NCI-H146 (cell line): ENCODE results near the gene GPR39.

Experiments
- DNase-seq: peaks from one replicate; lab custom pipeline; 2025; lab: John Stamatoyannopoulos, UW

Gene GPR39

DNA sequence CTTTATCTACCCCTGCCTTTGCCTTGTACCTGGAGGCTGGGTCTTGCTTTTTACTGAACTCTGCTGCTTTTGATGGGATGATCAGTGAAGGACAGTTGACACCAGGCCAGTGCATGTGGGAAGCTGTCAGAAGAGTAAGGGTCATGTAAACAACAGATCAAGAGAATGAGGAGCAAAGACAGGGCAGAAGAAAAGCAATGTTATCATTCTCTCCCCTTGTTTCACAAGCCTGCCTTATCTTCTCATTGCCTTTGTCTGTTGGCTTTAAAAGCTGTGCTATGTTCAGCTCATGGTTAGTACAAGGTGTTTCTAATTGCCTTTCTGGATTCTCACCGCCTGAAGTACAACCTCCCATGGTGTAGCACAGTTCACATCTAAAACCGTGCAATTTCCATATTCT, 225.8 kb downstream of the GPR39 start:
- no peak for DNase-seq

DNA sequence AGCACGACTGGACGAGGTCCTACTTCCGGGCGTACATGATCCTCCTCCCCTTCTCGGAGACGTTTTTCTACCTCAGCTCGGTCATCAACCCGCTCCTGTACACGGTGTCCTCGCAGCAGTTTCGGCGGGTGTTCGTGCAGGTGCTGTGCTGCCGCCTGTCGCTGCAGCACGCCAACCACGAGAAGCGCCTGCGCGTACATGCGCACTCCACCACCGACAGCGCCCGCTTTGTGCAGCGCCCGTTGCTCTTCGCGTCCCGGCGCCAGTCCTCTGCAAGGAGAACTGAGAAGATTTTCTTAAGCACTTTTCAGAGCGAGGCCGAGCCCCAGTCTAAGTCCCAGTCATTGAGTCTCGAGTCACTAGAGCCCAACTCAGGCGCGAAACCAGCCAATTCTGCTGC, 228.6 kb downstream of the GPR39 start:
- DNase-seq = peak; percentile 8

DNA sequence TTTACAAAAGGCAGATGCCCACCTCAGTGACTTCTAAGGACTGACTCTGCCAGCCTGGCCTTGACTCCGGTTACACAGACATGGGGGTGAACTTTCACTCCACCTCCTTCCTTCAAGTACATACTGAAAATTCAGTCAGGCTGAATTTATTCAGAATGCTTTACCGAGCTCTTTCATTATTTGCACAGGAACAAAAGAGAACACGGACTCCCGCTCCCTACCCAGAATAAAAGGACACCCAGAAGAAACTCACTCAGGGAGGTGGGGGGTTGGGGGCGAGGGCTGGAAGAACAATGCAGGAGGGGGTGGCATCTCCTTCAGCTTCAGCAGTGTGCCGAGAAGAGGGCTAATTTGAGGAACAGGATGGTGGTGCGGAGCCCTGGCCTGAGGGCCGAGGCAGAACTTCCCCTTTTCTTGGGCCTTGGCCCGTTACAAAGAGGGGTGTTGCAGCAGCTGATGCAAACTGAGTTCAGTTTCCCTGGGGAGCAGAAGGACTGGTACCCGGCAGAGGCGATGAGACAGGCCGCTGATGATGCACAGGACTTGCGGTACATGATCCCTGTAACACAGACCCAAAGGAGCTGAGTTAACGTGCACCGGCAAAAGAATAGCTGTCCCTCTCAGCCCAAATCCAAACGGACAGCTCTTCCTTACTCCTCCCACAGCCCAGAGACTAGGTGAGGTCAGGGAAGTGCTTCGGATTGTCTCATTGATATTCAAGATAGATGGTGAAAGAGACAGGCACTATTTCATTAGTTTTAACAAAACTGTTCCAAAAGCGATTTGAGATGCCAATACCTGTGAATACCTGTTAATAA, 229.3 kb downstream of the GPR39 start:
- DNase-seq = no peak

DNA sequence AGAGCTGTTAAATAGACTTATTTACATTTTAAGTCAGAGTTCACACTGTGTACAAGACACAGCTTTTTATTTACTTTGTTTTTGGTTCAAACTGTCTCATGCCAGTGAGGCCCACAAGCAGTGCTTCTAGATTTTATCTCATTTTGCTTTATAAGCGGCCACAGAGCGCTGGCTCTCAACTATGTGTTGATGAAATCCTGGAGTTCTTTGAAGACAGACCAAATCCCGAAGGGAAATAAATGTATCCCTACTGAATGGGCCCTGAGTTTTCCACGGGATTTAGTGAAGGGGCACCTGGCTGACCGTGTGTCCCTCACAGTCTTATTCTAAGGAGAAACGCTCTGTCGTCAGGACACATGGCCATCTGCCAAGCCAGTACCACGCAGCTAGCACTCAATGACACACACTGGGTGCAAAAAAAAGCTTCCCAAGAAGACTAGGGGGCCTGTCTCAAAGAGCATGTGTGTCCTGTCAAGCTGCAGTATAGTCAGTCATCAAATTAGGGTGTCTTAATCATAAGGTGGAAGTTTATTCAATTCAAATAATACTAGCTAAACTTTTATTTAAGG, 230.0 kb downstream of the GPR39 start:
- DNase-seq = no peak

DNA sequence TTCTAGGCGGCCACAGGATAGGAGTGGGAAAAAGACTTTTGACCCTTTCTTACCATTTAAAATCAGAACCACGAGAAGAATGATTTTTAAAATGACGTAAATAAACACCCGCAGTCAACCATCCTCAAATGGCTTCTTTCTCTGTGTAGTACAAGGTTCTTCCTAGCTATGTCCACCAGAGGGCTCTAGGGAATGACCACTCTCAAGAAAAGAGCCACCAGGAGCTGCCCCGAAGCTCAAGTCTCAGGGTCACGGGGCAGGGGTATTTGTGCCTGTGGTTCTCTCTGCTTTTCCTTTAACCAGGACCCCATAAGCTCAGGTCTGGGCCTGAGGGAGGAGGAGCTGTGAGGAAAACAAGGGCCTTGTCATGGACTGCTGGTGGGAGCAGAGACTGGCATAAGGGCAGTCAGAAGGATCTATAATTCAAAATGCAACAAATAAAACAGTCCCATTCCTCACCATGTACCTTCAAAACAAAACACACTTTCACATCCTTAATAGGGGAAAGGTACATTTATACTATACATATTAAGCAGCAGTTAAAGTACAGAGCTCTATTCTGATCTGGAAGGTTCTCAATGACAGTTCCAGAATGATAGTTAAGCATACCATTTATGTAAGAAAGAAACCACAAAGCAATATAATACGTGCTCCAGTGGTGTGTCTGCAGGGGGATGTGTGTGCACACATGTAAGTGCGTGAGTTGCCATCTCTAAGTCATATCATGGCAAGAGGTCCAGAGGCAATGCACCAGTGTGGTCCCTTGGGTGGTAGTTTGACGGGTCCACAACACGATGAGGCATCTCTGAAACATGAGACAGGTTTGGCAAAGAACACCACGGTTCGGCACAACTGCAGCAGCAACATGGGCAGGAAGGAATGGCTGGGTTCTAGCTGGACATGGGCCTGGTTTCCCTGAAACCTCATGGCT, 234.8 kb downstream of the GPR39 start:
- DNase-seq = peak; percentile 6

DNA sequence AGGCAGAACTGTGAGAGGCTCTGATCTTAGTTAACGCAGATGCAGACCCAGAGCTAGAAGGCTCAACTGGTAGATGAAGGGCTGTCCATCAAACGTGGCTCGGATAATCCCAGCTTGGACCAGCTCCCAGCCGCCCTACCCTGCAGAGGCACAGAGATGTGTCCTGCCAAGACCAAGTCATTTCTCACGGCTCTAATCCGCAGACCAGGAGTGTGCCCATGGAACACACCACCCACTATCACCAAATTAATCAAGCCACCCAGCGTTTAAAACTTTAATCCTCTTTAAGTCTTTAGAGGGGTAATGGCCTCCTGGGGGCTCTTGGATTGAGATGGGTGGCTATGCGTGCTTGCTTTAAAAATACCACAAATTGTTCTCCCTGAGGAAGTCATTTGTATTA, 235.9 kb downstream of the GPR39 start:
- no peak for DNase-seq

DNA sequence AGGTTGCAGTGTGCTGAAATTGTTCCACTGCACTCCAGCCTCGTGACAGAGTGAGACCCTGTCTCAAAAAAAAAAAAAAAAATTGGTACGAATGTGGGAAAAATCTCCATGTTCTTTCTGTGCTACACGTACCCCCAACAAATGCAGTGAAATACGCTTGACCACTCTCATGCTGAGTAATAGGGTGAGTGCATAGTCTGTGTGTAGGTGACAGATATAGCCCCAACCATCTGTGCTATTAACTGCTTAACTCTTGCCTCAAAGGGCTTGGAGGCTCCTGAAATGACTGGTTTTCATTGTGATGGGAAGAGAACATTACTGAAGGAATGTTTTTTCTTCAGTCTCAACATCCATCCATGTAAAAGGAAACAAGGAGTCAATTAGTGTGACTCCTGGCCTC, 237.7 kb downstream of the GPR39 start:
- no peak for DNase-seq

DNA sequence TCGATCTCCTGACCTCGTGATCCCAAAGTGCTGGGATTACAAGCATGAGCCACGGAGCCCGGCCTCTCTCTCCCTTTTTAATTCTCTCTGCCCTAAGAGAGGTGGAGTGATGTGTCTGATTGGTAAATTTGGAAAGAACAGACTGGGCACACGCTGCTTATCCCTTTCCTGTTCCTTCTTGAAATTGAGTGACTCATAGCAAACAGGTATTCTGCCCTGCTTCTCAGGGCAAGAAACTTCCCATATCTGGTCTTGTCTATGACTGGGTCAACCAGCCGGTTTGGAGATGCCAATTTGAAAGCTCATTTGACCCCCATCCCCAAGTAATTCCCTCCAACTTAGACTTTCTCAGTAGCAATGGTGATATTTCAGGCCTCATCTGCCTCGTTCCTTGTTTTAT, 238.4 kb downstream of the GPR39 start:
- DNase-seq = no peak

DNA sequence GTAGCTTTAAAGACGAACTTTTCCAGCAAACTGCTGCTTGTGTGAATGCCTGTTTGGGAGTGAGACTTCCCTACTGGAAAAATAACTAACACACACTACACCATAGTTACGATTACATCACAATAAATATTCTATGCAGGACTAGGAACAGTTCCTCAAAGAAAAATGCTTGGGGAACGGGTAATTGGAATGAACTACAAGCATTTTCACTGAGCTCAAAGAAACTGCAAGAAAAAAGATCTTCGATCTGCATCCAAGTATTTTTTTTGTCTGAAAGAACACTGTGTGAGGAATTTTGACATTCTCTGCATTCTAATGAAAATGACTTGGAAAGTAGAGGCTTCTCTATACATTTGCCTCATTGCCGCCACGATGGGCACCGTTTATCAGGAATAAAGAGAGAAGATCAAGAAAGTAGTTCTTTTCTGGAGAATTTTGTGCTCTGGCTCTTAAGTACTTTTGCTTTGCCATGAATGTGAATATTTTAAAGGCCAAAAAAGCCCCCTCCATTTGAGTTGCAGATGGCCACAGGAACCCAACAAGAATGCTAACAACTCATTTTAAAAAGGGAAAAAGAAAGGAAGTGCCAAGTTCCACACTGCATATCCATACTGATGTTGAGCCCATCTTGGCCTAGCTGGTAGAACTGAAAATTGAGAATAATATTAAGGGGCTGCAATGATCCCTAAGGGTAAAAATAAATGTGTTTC, 239.8 kb downstream of the GPR39 start:
- DNase-seq = no peak

DNA sequence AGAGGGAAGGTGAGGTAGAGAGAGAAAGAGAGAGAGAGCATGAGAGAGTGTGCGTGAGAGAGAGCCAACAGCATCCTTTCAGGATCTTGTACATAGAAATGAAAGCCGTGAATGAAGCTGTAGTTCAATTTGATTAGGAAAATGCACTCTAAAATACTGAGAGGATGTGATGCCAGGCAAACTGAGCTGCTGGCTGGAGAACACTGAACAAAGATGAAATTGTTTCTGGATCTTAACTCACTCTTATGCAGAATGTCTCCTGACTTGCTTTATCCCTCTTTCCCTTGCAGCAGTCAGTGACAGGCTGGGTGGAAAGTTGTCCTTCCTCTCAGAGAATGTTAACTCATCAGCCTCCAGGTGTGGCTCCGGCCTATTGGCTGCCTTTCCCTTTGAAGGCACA, 242.7 kb downstream of the GPR39 start:
- DNase-seq = no peak

DNA sequence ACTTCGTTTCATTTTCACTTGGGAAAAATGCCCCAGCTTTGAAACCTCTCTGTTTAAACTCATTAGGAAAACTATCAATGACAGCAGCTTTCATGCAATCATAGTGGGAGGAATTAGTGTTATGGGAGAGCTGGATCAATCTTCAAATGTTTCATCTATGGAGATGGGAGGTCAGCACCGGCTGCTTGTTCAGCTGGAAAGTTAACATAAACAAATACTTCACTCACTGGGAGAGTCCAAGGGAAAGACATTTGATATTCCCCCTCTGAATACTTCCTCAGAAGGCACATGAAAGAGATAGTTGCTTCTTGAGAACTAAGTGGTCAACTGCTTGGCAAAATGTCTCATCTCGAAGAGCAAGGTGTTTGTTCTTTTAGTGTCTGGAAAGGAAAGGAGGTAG, 246.1 kb downstream of the GPR39 start:
- no peak for DNase-seq

DNA sequence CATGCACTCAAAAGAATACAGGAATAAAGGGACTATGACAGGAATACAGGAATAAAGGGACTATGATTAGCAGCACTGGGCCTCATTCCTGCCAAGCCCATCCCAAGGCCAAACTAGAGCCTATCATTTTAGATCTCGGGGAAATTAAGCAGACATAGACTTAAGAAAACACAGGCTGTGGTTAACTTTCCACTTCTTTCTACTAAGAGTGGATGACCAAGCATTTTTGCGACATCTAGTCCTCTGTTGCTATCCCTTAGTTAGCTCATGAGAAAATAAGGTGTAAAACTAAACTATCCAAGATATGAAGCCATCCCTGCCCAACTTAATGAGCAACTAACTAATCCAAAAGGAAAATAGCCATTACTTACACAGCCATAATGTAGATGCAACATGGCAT, 247.5 kb downstream of the GPR39 start:
- no peak for DNase-seq

DNA sequence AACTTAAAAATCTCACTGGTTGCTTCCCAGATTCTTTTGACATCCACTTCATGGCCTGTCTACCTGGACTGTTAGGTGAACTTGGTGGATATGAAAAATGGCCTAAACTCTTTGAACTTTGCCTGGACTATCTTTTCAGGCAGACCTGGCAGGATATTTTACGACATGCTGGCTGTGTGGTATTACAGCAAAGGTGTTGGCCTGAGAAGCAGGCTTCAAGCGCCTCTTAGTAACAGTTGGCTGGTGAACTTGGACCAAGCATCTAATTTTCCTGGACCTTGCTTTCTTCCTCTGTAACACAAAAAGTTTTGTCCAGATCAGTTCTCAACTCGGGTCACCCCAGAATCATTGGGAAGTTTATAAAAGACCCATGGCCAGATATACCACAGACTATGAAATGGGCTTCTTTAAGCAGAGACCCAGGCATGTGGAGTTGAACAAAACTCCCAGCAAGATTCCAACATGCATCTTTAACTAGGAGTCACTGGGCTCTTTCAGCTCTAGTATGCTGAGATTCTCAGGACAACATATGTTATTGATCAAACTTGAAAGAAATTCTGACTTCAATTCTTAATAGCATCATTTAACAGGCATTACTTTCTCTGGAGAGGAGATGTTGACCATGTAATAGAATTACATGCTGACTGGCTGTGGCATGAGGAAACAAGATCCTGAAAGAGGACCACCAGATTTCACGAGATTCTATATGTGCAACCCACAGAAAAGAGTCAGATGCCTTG, 249.0 kb downstream of the GPR39 start:
- DNase-seq = no peak

DNA sequence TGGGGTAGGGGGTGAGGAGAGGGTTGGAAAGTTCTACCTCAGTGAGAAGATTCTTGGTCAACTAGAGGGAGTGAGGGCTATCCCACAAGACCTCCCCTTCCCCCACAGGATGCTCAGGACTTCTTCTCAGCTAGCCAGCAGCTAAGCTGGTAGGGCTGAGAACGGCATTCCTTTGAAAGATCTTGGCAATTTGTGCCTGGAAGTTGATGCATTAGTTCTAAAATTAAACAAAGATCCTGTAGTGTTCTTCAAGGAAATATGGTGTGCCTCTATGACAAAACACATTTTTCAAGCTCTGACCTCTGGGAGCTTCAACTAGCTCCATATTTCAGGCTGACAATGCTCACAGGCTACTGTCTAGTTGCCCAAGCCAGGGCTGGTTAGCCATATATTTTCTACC, 251.1 kb downstream of the GPR39 start:
- no peak for DNase-seq

DNA sequence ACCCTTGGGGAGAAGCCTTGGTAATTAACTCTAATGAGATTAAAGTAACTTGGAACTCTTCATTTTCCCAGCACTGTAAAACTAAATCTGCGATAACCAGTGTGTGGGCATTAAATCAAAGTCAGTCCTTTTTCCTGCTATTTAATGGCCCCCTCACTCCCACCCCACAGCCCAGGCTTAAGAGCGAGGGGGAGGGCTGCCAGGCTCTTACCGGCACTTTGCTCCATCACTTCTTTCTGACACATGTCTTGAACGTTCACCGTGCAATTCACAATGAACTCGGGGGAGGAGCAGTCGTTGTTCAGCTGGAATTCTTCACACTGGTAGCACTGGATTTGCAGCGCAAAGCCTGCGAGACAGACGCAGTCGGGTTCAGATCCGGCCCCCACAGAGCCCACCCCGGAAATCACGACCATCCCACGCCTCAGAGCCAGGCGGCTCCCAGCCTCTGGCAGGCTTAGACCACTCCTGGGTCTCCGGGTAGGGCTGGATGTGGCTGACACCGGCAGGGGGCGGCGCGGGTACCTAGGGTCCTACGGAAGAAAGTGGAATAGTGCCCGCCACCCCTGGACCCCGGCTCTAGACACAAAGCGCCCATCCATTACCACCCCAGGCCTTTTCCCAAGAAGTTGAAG, 251.7 kb downstream of the GPR39 start:
- no peak for DNase-seq

DNA sequence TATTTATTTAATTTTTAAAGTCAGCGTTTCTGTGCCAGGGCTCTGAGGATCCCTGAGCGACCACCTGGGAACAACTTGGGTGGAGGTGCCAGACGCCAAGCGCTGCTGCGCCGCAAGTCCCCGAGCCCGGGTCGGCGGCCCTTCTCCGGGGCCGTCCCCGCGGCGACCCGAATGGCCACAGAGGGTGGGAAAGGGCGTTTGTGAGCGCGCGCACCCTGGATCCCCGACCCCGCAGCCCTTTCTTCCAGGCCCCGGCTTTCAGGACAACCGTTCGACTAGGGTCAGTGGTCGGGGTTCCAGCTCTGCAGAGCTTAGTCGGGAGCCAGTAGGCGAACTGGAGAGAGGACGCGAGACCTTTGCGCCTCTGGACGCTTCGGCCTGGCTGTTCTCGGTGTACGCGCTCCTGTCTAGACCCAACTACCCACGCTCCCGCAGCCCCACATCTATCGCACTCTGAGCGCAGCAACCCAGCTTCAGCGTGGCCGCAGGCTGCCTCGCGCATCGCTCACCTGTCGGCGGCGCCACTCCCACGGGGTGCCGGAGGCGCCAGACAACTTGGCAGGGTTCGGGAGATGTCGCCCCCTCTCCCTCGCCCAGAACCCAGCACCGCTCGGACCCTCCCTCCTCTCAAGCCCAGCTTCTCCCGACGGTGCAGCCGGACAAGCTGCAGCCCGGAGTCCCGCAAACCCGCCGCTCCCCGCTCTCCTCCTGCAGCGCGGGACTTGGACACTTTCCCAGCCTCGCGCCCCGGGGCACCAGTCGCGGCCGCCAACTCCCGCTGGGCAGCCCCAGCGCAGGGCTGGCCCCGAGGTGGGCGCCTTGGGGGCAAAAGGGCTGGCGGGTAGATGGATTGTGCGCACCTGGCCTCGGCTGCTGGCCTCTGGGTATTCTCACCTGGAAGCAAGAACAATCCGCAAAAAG, 252.6 kb downstream of the GPR39 start:
- DNase-seq = no peak

DNA sequence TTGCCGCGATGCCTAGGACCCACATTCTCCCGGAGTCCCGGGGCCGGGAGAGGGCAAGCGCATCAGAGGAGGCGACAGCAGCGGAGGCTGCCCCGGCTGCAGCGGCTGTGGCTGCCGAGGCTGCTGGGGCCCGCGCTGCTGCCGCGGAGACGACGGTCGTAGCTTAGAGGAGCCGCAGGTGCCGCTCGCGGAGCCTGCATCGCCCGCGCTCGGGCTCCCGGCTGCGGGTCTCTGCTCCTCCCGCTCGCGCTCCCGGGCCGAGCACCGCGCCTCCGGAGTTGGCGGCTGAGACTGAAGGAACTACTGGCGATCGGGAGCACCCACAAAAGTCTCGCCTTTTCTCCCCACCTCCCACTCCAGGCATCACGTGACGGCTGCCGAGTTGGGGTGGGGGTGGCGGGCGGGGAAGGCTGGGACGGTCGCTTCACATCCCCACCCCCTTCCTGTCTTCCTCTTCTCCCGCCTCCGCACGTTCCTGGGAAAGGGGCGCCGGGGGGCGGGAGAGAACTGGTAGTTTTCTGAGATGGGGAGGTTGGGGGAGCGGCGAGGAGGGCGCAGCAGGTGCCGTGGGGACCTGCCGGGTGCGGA, 253.4 kb downstream of the GPR39 start, which contains the start of gene LYPD1:
LYPD1 (minus strand) TSS at position 298 of the 588 bp plus-strand sequence; CDS start at position 25, 273 bp downstream.
- DNase-seq = no peak

DNA sequence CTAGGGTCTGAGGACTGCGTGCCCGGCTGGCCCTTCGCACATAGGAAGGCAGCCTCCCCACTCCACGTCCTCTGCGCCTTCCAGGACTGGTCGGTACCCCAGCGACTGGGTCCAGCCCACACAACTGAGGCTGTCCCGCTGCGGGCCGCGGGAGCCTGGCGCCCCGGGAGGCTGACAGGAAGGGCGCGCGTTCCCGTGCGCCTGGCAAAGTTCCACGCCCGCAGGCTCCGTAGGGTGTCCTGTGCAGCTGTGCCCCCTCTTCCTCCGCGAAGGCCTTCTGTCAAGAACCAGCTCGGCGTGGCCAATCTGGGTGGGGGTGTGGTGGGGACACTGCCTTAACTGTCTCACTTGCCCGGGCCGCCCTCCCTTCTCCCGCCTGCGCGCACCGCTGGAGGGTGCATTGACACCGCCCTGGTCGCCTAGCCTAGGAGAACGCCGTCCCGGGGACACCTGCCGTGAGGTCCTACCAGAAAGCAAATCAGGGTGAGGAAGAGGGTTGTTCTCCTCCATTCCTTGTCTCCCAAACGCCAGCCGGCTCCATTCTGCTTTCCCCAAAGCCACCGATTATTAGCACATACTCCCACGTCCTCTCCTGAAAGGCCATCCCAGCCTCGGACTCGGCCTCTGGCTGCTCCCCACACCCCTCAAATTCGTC, 254.0 kb downstream of the GPR39 start:
- no peak for DNase-seq
